Measurements from ENCODE around the gene LMTK2. TPM values are rescaled to one million over a fixed set of nuclear protein-coding genes. Genes with fewer than 3 reads are reported as not detected.

LMTK2 gene
- total RNA-seq, 2 experiments from 2014 or later, result 10.0 to 17.5 TPM

DNA sequence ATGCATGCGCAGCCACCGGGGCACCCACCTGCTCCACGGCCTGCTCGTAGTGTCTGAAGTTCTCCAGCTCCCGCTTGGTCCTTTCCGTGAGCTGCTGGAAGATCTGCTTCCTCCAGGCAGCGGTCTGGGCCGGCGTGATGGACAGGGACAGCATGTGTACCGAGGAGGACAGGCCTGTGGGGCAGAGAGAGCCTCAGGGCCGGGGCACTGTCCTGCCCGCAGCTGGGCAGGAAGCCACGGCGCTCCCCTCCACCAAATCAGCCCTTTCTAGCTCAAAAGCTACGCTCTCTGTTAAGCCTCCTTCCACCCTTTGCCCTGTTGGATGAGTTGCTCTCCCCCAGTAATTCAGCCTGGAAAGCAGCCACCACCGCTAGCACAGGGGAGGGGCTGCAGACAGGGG, 126.1 kb downstream of the LMTK2 start:
- H3K9me3 ChIP-seq (ENCODE audit: low read length), result no peaks in the 10 kb centered on the region
- BruUV-seq (replicated peaks), result no TSS peak
- H3K36me3 ChIP-seq (ENCODE audit: insufficient read depth, low read length), result peaks cover 2% of the 10 kb centered on the region; the same call in 1 of the 2 replicates
- H2AFZ ChIP-seq (ENCODE audit: low read length), result no peak overlapping the region
- no peak overlapping the region for H3K4me2 ChIP-seq (ENCODE audit: low read length)
- H3K4me1 ChIP-seq (ENCODE audit: insufficient read depth, low read length, poor library complexity, severe bottlenecking), result no peaks in the 10 kb centered on the region
- no peak for DNase-seq (ENCODE audit: low spot score)
- H3K4me3 ChIP-seq (ENCODE audit: low read depth, low read length, poor library complexity, severe bottlenecking), result no peak overlapping the region
- CTCF ChIA-PET (ENCODE audit: unreplicated experiment), result interaction anchor here (0.7 kb wide), 1 partner anchor 260 kb away, joined by 3 read pairs; no protein-coding TSS in a partner anchor
- no peaks in the 10 kb centered on the region for H3K9me2 ChIP-seq (ENCODE audit: insufficient read depth, low read length)
- no peak overlapping the region for H3K27ac ChIP-seq (ENCODE audit: low read depth, low read length, poor library complexity, severe bottlenecking)
- no peaks in the 10 kb centered on the region for H4K20me1 ChIP-seq (ENCODE audit: insufficient read depth, low read length)
- intact Hi-C loops (cut with micrococcal nuclease; ENCODE audit: unreplicated experiment), result no loop called here
- H3K79me2 ChIP-seq (ENCODE audit: insufficient read depth, low read depth, low read length), result no peaks in the 10 kb centered on the region
- TF ChIP-seq, protein P1, sequence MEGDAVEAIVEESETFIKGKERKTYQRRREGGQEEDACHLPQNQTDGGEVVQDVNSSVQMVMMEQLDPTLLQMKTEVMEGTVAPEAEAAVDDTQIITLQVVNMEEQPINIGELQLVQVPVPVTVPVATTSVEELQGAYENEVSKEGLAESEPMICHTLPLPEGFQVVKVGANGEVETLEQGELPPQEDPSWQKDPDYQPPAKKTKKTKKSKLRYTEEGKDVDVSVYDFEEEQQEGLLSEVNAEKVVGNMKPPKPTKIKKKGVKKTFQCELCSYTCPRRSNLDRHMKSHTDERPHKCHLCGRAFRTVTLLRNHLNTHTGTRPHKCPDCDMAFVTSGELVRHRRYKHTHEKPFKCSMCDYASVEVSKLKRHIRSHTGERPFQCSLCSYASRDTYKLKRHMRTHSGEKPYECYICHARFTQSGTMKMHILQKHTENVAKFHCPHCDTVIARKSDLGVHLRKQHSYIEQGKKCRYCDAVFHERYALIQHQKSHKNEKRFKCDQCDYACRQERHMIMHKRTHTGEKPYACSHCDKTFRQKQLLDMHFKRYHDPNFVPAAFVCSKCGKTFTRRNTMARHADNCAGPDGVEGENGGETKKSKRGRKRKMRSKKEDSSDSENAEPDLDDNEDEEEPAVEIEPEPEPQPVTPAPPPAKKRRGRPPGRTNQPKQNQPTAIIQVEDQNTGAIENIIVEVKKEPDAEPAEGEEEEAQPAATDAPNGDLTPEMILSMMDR (conservative IDR thresholded peaks at IDR 0.05; ENCODE audit: low read length), result no peak
- TF ChIP-seq EZH2phosphoT487 (IDR thresholded peaks at IDR 0.05; ENCODE audit: borderline replicate concordance, low read depth, low read length), result no peak
- POLR2A ChIA-PET, result interaction anchor here (0.6 to 0.9 kb wide), 2 partner anchors 29 to 256 kb away, joined by 3 read pairs; no protein-coding TSS in a partner anchor

DNA sequence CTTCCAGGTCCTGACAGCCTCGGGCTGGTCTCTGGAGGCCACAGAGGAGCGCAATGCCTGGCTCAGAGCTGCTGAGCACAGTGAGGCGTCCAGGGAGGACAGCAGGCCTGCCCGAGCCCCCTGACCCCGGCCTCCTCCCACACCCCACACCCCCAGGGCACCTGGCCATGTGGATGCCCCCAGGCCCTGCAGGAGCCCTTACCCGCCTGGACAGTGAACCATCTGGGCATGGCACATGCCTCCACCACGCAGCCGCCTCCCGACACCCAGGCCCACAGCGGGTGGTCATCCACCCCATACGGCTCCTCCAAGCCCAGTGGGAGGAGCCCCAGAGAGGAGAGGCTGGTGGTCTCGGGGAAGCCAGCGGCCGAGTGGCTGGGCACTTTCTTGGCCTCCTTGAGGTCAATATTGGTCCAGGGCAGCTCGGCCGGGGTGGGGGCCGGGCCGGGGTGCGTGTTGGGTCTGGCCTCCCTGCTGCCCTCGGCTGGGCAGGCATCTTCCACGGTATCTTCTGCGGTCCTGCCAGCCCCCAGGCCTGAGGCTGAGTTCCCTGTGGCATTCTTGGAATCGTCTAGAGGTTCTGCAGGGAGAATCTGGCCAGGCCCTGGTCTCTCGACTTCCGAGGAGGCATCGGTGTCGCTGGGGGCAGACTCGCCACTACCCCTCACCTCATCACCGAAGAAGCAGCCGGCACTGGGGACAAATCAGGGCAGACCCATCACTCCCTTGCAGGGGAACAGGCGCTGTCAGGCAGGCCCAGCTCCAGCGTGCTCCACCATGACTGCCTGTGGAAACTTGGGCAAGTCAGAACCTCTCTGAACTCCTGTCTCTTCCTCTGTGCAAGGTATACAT, 126.8 kb downstream of the LMTK2 start:
- H3K79me2 ChIP-seq (ENCODE audit: insufficient read depth, low read depth, low read length), result no peaks in the 10 kb centered on the region
- H3K4me3 ChIP-seq (ENCODE audit: low read depth, low read length, poor library complexity, severe bottlenecking), result no peak overlapping the region
- ChIA-PET CTCF (ENCODE audit: unreplicated experiment) (interaction anchor here (0.7 kb wide), 1 partner anchor 261 kb away, joined by 3 read pairs; no protein-coding TSS in a partner anchor), POLR2A (no interaction called here)
- H3K9me2 ChIP-seq (ENCODE audit: insufficient read depth, low read length), result no peaks in the 10 kb centered on the region
- intact Hi-C loops (cut with micrococcal nuclease; ENCODE audit: unreplicated experiment), result no loop called here
- no peak overlapping the region for H2AFZ ChIP-seq (ENCODE audit: low read length)
- DNase-seq (ENCODE audit: low spot score), result no peak
- H4K20me1 ChIP-seq (ENCODE audit: insufficient read depth, low read length), result no peaks in the 10 kb centered on the region
- no peaks in the 10 kb centered on the region for H3K9me3 ChIP-seq (ENCODE audit: low read length)
- H3K36me3 ChIP-seq (ENCODE audit: insufficient read depth, low read length), result peaks cover 7% of the 10 kb centered on the region; the same call in 1 of the 2 replicates
- no peak overlapping the region for H3K27ac ChIP-seq (ENCODE audit: low read depth, low read length, poor library complexity, severe bottlenecking)
- no TSS peak for BruUV-seq (replicated peaks)
- TF ChIP-seq, protein P1 (conservative IDR thresholded peaks at IDR 0.05; ENCODE audit: low read length), result no peak
- TF ChIP-seq EZH2phosphoT487 (IDR thresholded peaks at IDR 0.05; ENCODE audit: borderline replicate concordance, low read depth, low read length), result no peak
- no peaks in the 10 kb centered on the region for H3K4me1 ChIP-seq (ENCODE audit: insufficient read depth, low read length, poor library complexity, severe bottlenecking)
- no peak overlapping the region for H3K4me2 ChIP-seq (ENCODE audit: low read length)

Data from OCI-LY7 (cell line).